Measurements from ENCODE around the gene PAM. TPM values are rescaled to one million over a fixed set of nuclear protein-coding genes. Genes with fewer than 3 reads are reported as not detected.
"Not testable (repeated sequence)": the region's sequence is repeated elsewhere in the genome, so short reads cannot be mapped to it uniquely, and the experiment has no call there.

PAM gene
- total and polyA plus RNA-seq, 5 donors: 3,384 to 4,784 (median 4,213) TPM

DNA sequence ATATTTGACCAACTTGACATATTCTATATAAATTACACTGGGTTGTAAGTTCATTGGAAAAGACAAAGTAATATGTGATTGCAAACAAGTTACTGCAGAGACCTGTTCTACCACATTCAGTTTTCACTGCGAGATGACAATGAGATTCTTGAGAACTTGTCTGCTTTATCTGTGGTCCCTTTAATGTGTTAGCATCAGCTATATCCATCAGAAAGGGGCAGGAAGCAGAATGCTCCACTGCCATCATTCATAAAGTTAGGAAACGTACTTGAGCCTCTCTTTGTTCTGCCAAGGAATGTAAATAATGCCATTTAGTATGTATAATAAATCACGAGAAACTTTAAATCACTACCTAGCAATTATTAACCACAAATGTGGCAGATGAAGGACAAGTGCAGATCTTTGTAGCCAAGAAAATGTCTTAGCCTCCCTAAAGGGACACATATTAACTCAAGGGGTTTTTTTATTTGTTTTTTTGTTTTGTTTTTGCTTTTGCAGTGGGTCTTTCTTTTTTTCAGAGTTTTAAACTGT, 305.4 kb downstream of the PAM start:
- intact Hi-C loops (cut with DNase I): no loop called here
- no peaks in the 10 kb centered on the region for H3K27me3 ChIP-seq (ENCODE audit: control insufficient read depth, insufficient read depth)
- no peak for DNase-seq
- H3K9me3 ChIP-seq (ENCODE audit: control insufficient read depth, low read length): no peaks in the 10 kb centered on the region
- 55% methylated on average over 3 of the region's 3 CpGs for WGBS
- H3K4me3 ChIP-seq (ENCODE audit: low read length): no peak overlapping the region
- no peaks in the 10 kb centered on the region for H3K4me1 ChIP-seq (ENCODE audit: control insufficient read depth, insufficient read depth, low read length)
- H3K27ac ChIP-seq (ENCODE audit: low read length): no peak overlapping the region
- no peak for ATAC-seq

DNA sequence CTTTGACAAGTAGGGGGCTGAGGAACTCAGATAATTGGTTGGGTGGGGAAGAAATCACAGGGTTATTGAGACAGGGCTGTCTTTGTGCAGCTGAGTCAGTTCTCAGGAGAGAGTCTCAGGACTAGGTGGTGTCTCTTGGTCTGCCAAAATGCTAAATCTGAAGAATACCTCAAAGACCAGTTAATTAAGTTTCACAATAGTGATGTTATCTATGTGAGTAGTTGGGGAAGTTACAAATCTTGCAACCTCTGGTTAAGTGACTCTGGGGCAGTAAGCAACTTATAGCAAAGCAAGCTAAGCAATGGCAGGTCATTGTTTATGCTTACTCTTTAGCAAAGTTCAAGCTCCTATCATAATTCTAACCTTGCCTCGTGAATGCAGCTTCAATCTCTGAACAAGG, 311.2 kb downstream of the PAM start:
- ATAC-seq (no peak), DNase-seq (no peak)
- no peak overlapping the region for H3K4me3 ChIP-seq (ENCODE audit: low read length)
- WGBS: 61% methylated on average over 1 of the region's 1 CpG
- H3K4me1 ChIP-seq (ENCODE audit: control insufficient read depth, insufficient read depth, low read length): no peaks in the 10 kb centered on the region
- H3K9me3 ChIP-seq (ENCODE audit: control insufficient read depth, low read length): no peaks in the 10 kb centered on the region
- H3K27ac ChIP-seq (ENCODE audit: low read length): no peak overlapping the region
- no peaks in the 10 kb centered on the region for H3K27me3 ChIP-seq (ENCODE audit: control insufficient read depth, insufficient read depth)
- intact Hi-C loops (cut with DNase I): no loop called here

DNA sequence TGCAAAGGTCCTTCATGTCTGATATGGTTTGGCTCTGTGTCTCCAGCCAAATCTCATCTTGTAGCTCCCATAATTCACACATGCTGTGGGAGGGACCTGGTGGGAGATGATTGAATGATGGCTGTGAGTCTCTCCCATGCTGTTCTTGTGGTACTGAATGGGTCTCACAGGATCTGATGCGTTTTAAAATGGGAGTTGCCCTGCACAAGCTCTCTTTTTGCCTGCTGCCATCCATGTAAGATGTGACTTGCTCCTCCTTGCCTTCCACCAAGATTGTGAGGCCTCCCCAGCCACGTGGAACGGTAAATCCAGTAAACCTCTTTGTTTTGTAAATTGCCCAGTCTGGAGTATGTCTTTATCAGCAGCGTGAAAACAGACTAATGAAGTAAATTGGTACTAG, 318.4 kb downstream of the PAM start:
- ATAC-seq; DNase-seq; H3K9me3 ChIP-seq (ENCODE audit: control insufficient read depth, low read length); H3K4me1 ChIP-seq (ENCODE audit: control insufficient read depth, insufficient read depth, low read length); H3K27ac ChIP-seq (ENCODE audit: low read length); H3K27me3 ChIP-seq (ENCODE audit: control insufficient read depth, insufficient read depth); H3K4me3 ChIP-seq (ENCODE audit: low read length); intact Hi-C loops (cut with DNase I): not testable (repeated sequence)
- WGBS: 86% methylated on average over 4 of the region's 4 CpGs

DNA sequence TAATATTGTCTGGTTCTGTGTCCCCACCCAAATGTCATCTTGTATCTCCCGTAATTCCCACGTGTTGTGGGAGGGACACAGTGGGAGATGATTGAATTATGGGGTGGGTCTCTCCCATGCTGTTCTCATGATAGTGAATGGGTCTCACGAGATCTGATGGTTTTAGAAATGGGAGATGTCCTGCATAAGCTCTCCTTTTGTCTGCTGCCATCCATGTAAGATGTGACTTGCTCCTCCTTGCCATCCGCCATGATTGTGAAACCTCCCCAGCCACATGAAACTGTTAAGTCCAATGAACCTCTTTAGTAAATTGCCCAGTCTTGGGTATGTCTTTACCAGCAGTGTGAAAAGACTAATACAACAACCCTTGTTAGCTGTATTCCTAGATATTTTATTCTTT, 320.3 kb downstream of the PAM start:
- no peak for ATAC-seq
- no peaks in the 10 kb centered on the region for H3K9me3 ChIP-seq (ENCODE audit: control insufficient read depth, low read length)
- WGBS: 90% methylated on average over 4 of the region's 4 CpGs

More for the DNA sequence above, 320.3 kb downstream of the PAM start:
- DNase-seq: no peak
- Histone ChIP-seq H3K4me1 (ENCODE audit: control insufficient read depth, insufficient read depth, low read length) (no peaks in the 10 kb centered on the region), H3K27ac (ENCODE audit: low read length) (no peak overlapping the region), H3K4me3 (ENCODE audit: low read length) (no peak overlapping the region), H3K27me3 (ENCODE audit: control insufficient read depth, insufficient read depth) (no peaks in the 10 kb centered on the region)
- intact Hi-C loops (cut with DNase I): no loop called here

Data from right cardiac atrium (tissue), 5 donors.